H1 (cell line): Measurements from ENCODE around the gene PDZK1IP1. TPM values are rescaled to one million over a fixed set of nuclear protein-coding genes. Genes with fewer than 3 reads are reported as not detected.
A peak's percentile ranks its signal among the peaks of the same experiment; 100 is the strongest.

Source experiments
- ASH2L ChIP-seq: fragments of 200-600, 300-600 bp; sonication (generic); IDR thresholded peaks from one replicate; pipeline ENCODE4 v1.7.1; 2017; ENCODE audit warnings: low read length
- BCL11A ChIP-seq, 2 experiments: IDR thresholded peaks; one replicate each; pipeline ENCODE4 v1.6.1; 2011; ENCODE audit warnings: low read depth in 2 of 2, low read length in 2 of 2, mild to moderate bottlenecking in 2 of 2
- CREB1 ChIP-seq: IDR thresholded peaks from 2 replicates; pipeline ENCODE4 v1.6.1; 2012; ENCODE audit warnings: inconsistent platforms
- E2F6 ChIP-seq: IDR thresholded peaks from 2 replicates; pipeline ENCODE4 v1.6.1; 2012; ENCODE audit warnings: inconsistent platforms
- EGR1 ChIP-seq: IDR thresholded peaks from 2 replicates; pipeline ENCODE4 v1.6.1; 2011; ENCODE audit warnings: low read depth, low read length, borderline replicate concordance
- EZH2 ChIP-seq: fragments of 200-600 bp; sonication (generic); IDR thresholded peaks from 2 replicates; pipeline ENCODE4 v1.7.1; 2012; ENCODE audit warnings: low read depth, mild to moderate bottlenecking, moderate library complexity, low read length, inconsistent platforms; ENCODE audit not compliant: severe bottlenecking
- FOSL1 ChIP-seq: IDR thresholded peaks from 2 replicates; pipeline ENCODE4 v1.6.1; 2011; ENCODE audit warnings: mild to moderate bottlenecking, low read depth, low read length, moderate library complexity; ENCODE audit not compliant: insufficient read depth
- NRF1 ChIP-seq: IDR thresholded peaks from 2 replicates; pipeline ENCODE4 v1.6.1; 2011; ENCODE audit warnings: mild to moderate bottlenecking, low read depth, low read length, improper control_type of control experiment
- RFX5 ChIP-seq: IDR thresholded peaks from 2 replicates; pipeline ENCODE4 v1.6.1; 2011; ENCODE audit warnings: low read depth, low read length, improper control_type of control experiment, borderline replicate concordance
- RNF2 ChIP-seq: fragments of 200-900, 300-1000 bp; sonication (generic); IDR thresholded peaks from 2 replicates; pipeline ENCODE4 v1.7.1; 2016; ENCODE audit warnings: borderline replicate concordance, low read depth, mild to moderate bottlenecking, antibody characterized with exemption, low read length; ENCODE audit not compliant: poor library complexity, severe bottlenecking; ENCODE audit errors: missing control alignments
- RXRA ChIP-seq: IDR thresholded peaks from 2 replicates; pipeline ENCODE4 v1.6.1; 2011; ENCODE audit warnings: low read depth, mild to moderate bottlenecking, low read length, moderate library complexity; ENCODE audit not compliant: insufficient read depth
- SP2 ChIP-seq: IDR thresholded peaks from 2 replicates; pipeline ENCODE4 v1.6.1; 2012; ENCODE audit warnings: mild to moderate bottlenecking, low read length, inconsistent platforms
- SP4 ChIP-seq: IDR thresholded peaks from 2 replicates; pipeline ENCODE4 v1.6.1; 2012; ENCODE audit warnings: low read length, inconsistent platforms
- SUZ12 ChIP-seq: fragments of 200-600 bp; sonication (generic); IDR thresholded peaks from 2 replicates; pipeline ENCODE4 v1.6.1; 2012; ENCODE audit warnings: mild to moderate bottlenecking, inconsistent platforms, low read length, moderate library complexity, mixed read lengths
- TEAD4 ChIP-seq: IDR thresholded peaks from 2 replicates; pipeline ENCODE4 v1.6.1; 2012; ENCODE audit warnings: low read depth, low read length, inconsistent platforms, mixed read lengths
- YY1 ChIP-seq: IDR thresholded peaks from 2 replicates; pipeline ENCODE4 v1.6.1; 2011; ENCODE audit warnings: low read depth, mild to moderate bottlenecking, low read length
- polyA plus RNA-seq, 7 experiments: library from polyadenylated mRNA; depleted of rRNA in 3 of 7; stranded (reverse) in 5 of 7; unstranded in 2 of 7; fragments of >200 nt in 5 of 7; fragments of 200-250 nt in 2 of 7; gene quantifications; 1 replicate in 5 of 7; 2 replicates in 1 of 7; 4 replicates in 1 of 7; pipeline versions ENCODE4 v1.2.1 to v1.2.3, GENCODE V29; 2011 to 2013; ENCODE audit warnings: missing spikeins in 2 of 7, mixed read lengths in 2 of 7
- total RNA-seq: library from RNA; stranded (reverse); fragmentation: NEBNext Ultra II Directional; extraction: Animal tissue kit (Norgen Biotek cat#: 25700); gene quantifications from 2 replicates; pipeline ENCODE4 v1.2.1, GENCODE V29; 2021

Gene PDZK1IP1
- total and polyA plus RNA-seq, 2 of the 8 experiments (the other 6 are each of a cell fraction or from before 2014, with no cell fraction given): 0.17 TPM; not detected in 1

GRCh38 chr1:47232187-47232874, 42.5 kb upstream of the PDZK1IP1 start, which contains the start of gene TAL1 (continued):
- TF ChIP-seq E2F6: no peak
- no peak for TF ChIP-seq TEAD4
- no peak for TF ChIP-seq EZH2
- TF ChIP-seq BCL11A (IDR thresholded peaks at IDR 0.05; ENCODE audit: low read depth in 2 of 2, low read length in 2 of 2): no peak
- no peak for TF ChIP-seq ASH2L
- no peak for TF ChIP-seq SP4
- no peak for TF ChIP-seq RXRA
- peak; percentile 46; the same call in 1 of the 2 replicates for TF ChIP-seq YY1
- 0 out of 2 replicates have a peak, but pooled peaks have one; percentile 29 for TF ChIP-seq CREB1
- no peak for TF ChIP-seq RFX5
- no peak for TF ChIP-seq NRF1
- TF ChIP-seq EGR1: 0 out of 2 replicates have a peak, but pooled peaks have one; percentile 56
- peak; percentile 90 for TF ChIP-seq FOSL1
- no peak for TF ChIP-seq SUZ12
- TF ChIP-seq RNF2: no peak
- no peak for TF ChIP-seq SP2
